Stomach (tissue), 9 donors: ENCODE data around the gene PRKCA. TPM values are rescaled to one million over a fixed set of nuclear protein-coding genes. Genes with fewer than 3 reads are reported as not detected.

Experiments used
- DNase-seq, 2 donors: peaks; one replicate each; pipeline versions ENCODE4 v3.0.0 to v3.0.0-alpha.2; 2013 to 2019
- H3K27ac ChIP-seq, 5 donors: fragments of 200-600 bp in 4 of 5; sonication (generic) in 4 of 5; one replicate each; pipeline ENCODE4 v1.5.1; 2013 to 2019; ENCODE audit warnings: mild to moderate bottlenecking in 1 of 5, moderate library complexity in 1 of 5
- H3K27me3 ChIP-seq, 3 donors: fragments of 200-600 bp; sonication (generic); one replicate each; pipeline ENCODE4 v1.5.1; 2017 to 2019; ENCODE audit warnings: mixed run types in 1 of 3
- H3K36me3 ChIP-seq, 4 donors: fragments of 200-600 bp; sonication (generic); 1 replicate in 3 of 4; 2 replicates in 1 of 4; pipeline ENCODE4 v1.5.1; 2016 to 2019
- H3K4me1 ChIP-seq, 4 donors: fragments of 200-600 bp; sonication (generic); one replicate each; pipeline ENCODE4 v1.5.1; 2016 to 2019
- H3K4me3 ChIP-seq, 4 donors: fragments of 200-600 bp; sonication (generic) in 3 of 4; one replicate each; pipeline ENCODE4 v1.5.1; 2016 to 2019; ENCODE audit warnings: mild to moderate bottlenecking in 1 of 4
- H3K9me3 ChIP-seq, 4 donors: fragments of 200-600 bp; sonication (generic); one replicate each; pipeline ENCODE4 v1.5.1; 2016 to 2019
- CTCF ChIP-seq, 7 experiments: fragments of 450-650 bp in 4 of 7; fragments of 200-600 bp in 3 of 7; sonication (generic) in 3 of 7; IDR thresholded peaks; one replicate each; pipeline ENCODE4 v1.5.1; 2016 to 2019; ENCODE audit warnings: antibody characterized with exemption in 7 of 7, control low read depth in 2 of 7, mild to moderate bottlenecking in 1 of 7
- EP300 ChIP-seq: sonication (generic); formaldehyde crosslinking; IDR thresholded peaks from one replicate; pipeline ENCODE4 v1.6.1; 2017; ENCODE audit warnings: antibody characterized with exemption
- POLR2A ChIP-seq, 4 donors: fragments of 450-650 bp; IDR thresholded peaks; one replicate each; pipeline ENCODE4 v1.6.1; 2016; ENCODE audit warnings: antibody characterized with exemption in 4 of 4, control low read depth in 2 of 4, mild to moderate bottlenecking in 1 of 4, moderate library complexity in 1 of 4
- POLR2AphosphoS5 ChIP-seq, 3 donors: sonication (generic); formaldehyde crosslinking; IDR thresholded peaks; one replicate each; pipeline ENCODE4 v1.6.1; 2016; ENCODE audit warnings: antibody characterized with exemption in 3 of 3
- WGBS, 5 donors: extraction: QIAGEN DNeasy Blood & Tissue Kit in 3 of 5; methylation state at CpG; one replicate each; pipeline versions ENCODE4 v1.1.5 to v1.1.7; 2013 to 2018; 5-methylcytosine and 5-hydroxymethylcytosine counted together
- intact Hi-C: fragments of 100-400 bp; cut with DNase I; formaldehyde crosslinking; loops from one replicate; pipeline ENCODE4 v1.15.1; 2023; ENCODE audit warnings: low total_unique reads
- polyA plus RNA-seq, 3 donors: library from polyadenylated mRNA; stranded (reverse); fragments of 200-250 nt; gene quantifications; one replicate each; pipeline ENCODE4 v1.2.3, GENCODE V29; 2013
- total RNA-seq, 5 donors: library from RNA; depleted of rRNA; stranded (reverse); fragments of >200 nt; gene quantifications; one replicate each; pipeline versions ENCODE4 v1.1.0 to v1.2.3, GENCODE V29; 2014 to 2016
- donor health status: healthy with polysubstance abuse.
- donor health status: Bipolar disorder and iron deficiency.
- donor health status: healthy.

Gene PRKCA
- total and polyA plus RNA-seq, 8 donors, result 2.1 to 41.1 (median 12.2) TPM

GRCh38 chr17:66593116-66593515 lies 290.7 kb downstream of the PRKCA start:
- intact Hi-C loops, result no loop called here
- WGBS, 5 donors, result 94 to 99% (median 97%) methylated on average over 2 of the region's 2 CpGs

GRCh38 chr17:66595893-66596292 lies 293.5 kb downstream of the PRKCA start:
- intact Hi-C loops, result no loop called here
- TF ChIP-seq POLR2A (IDR thresholded peaks at IDR 0.05), result no peak
- TF ChIP-seq CTCF (IDR thresholded peaks at IDR 0.05), result no peak
- TF ChIP-seq EP300, result no peak
- TF ChIP-seq POLR2AphosphoS5 (IDR thresholded peaks at IDR 0.05), result no peak
- Histone ChIP-seq H3K36me3 (no peaks in the 10 kb centered on the region), H3K9me3 (no peaks in the 10 kb centered on the region), H3K4me1 (no peaks in the 10 kb centered on the region), H3K27me3 (no peaks in the 10 kb centered on the region), H3K4me3 (no peak overlapping the region), H3K27ac (no peak overlapping the region)
- WGBS, 5 donors, result 85 to 92% (median 91%) methylated on average over 12 of the region's 12 CpGs
- DNase-seq, result no peak

More at GRCh38 chr17:66593116-66593515, 290.7 kb downstream of the PRKCA start:
- Histone ChIP-seq H3K27me3 (no peaks in the 10 kb centered on the region), H3K27ac (no peak overlapping the region), H3K36me3 (no peaks in the 10 kb centered on the region), H3K4me3 (no peak overlapping the region), H3K4me1 (no peaks in the 10 kb centered on the region), H3K9me3 (no peaks in the 10 kb centered on the region)
- TF ChIP-seq POLR2A (IDR thresholded peaks at IDR 0.05) (no peak), POLR2AphosphoS5 (IDR thresholded peaks at IDR 0.05) (no peak), EP300 (no peak), CTCF (IDR thresholded peaks at IDR 0.05) (no peak)
- DNase-seq, result no peak

- 83 to 92% (median 90%) methylated on average over 14 of the region's 14 CpGs for WGBS, 5 donors
- peak overlapping the region in 1 of 5 donors; percentile 6 for H3K27ac ChIP-seq
- intact Hi-C loops, result no loop called here
- TF ChIP-seq CTCF (IDR thresholded peaks at IDR 0.05) (no peak), EP300 (no peak), POLR2AphosphoS5 (IDR thresholded peaks at IDR 0.05) (no peak), POLR2A (IDR thresholded peaks at IDR 0.05) (no peak)
- peaks cover 0 to 10% (median 0%) of the 10 kb centered on the region in 4 donors for H3K4me1 ChIP-seq
- no peaks in the 10 kb centered on the region for H3K27me3 ChIP-seq
- peak in 1 of 2 donors; percentile 23 for DNase-seq
- H3K9me3 ChIP-seq, result no peaks in the 10 kb centered on the region
- H3K36me3 ChIP-seq, result no peaks in the 10 kb centered on the region
- no peak overlapping the region for H3K4me3 ChIP-seq
These were observed 300.4 kb downstream of the PRKCA start for GRCh38 chr17:66602659-66603384.

GRCh38 chr17:66604376-66604775 lies 302.0 kb downstream of the PRKCA start:
- DNase-seq, result peak in 1 of 2 donors; percentile 30
- intact Hi-C loops, result no loop called here
- Histone ChIP-seq H3K9me3 (no peaks in the 10 kb centered on the region), H3K4me1 (peaks cover 0 to 10% (median 0%) of the 10 kb centered on the region in 4 donors), H3K27ac (no peak overlapping the region), H3K27me3 (no peaks in the 10 kb centered on the region), H3K36me3 (no peaks in the 10 kb centered on the region), H3K4me3 (no peak overlapping the region)
- TF ChIP-seq POLR2A (IDR thresholded peaks at IDR 0.05), result no peak
- TF ChIP-seq EP300, result no peak
- TF ChIP-seq POLR2AphosphoS5 (IDR thresholded peaks at IDR 0.05), result no peak

DNA sequence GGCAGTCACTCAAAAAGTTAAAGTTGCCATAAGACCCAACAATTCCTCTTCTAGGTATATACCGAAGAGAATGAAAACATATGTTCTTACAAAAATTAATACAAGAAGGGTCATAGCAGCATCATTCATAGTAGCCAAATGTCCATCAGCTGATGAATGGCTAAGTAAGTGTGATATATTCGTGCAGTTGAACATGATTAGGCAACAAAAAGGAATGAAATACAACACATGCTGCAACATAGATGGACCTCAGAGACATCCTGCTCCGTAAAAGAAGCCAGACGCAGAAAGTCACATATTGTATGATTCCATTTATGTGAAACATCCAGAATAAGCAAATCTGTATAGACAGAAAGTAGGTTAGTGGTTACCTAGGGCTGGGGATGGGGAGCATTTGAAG lies 303.1 kb downstream of the PRKCA start:
- no peak for TF ChIP-seq POLR2A (IDR thresholded peaks at IDR 0.05)
- no peak for TF ChIP-seq CTCF (IDR thresholded peaks at IDR 0.05)
- no peak for TF ChIP-seq POLR2AphosphoS5 (IDR thresholded peaks at IDR 0.05)
- TF ChIP-seq EP300, result no peak
- peaks cover 0 to 10% (median 0%) of the 10 kb centered on the region in 4 donors for H3K4me1 ChIP-seq
- peaks cover 0 to 9% (median 4%) of the 10 kb centered on the region in 4 donors for H3K9me3 ChIP-seq
- no peaks in the 10 kb centered on the region for H3K36me3 ChIP-seq
- no peak for DNase-seq
- H3K27ac ChIP-seq, result no peak overlapping the region
- no peaks in the 10 kb centered on the region for H3K27me3 ChIP-seq
- intact Hi-C loops, result no loop called here
- 71 to 99% (median 74%) methylated on average over 4 of the region's 4 CpGs for WGBS, 5 donors
- no peak overlapping the region for H3K4me3 ChIP-seq
